HUDEP-2 (cell line): ENCODE results near the gene FGF5.

Experiments used
- DNase-seq, 76 experiments: peaks; one replicate each; lab custom pipeline; 2025; ENCODE audit not compliant: unreplicated experiment in 76 of 76; lab: John Stamatoyannopoulos, UW

FGF5 gene

GRCh38 chr4:80333121-80333520 is 66.7 kb downstream of the FGF5 start:
- DNase-seq = no peak

- DNase-seq = no peak
Measured at GRCh38 chr4:80334568-80334967, 68.1 kb downstream of the FGF5 start.

- DNase-seq = no peak
Measured at GRCh38 chr4:80335226-80335553, 68.7 kb downstream of the FGF5 start.

- DNase-seq = peak in 75 of 76 experiments; percentile 9 to 88 (median 74)
Measured at GRCh38 chr4:80335554-80336358, 69.3 kb downstream of the FGF5 start, which contains the start of gene CFAP299. Gene CFAP299 (plus strand): TSS chr4:80335730.

- DNase-seq = peak in 2 of 76 experiments; percentile 1 to 6
Measured at GRCh38 chr4:80336582-80336981, 70.1 kb downstream of the FGF5 start.

- DNase-seq = no peak
Measured at GRCh38 chr4:80340036-80340435, 73.6 kb downstream of the FGF5 start.
